ENCODE measurements around the gene MPP2.

- TF ChIP-seq NFIC (IDR thresholded peaks at IDR 0.05): no peak
- no peak for TF ChIP-seq CREB1 (IDR thresholded peaks at IDR 0.05; ENCODE audit: low read depth)
Measured at GRCh38 chr17:43854498-43854897, 52.8 kb downstream of the MPP2 start.
